Measurements from ENCODE around the gene OSGIN1. TPM values are rescaled to one million over a fixed set of nuclear protein-coding genes. Genes with fewer than 3 reads are reported as not detected.

OSGIN1 gene
- total RNA-seq, 4 donors from 2014 or later, result 0.77 to 5.4 (median 1.2) TPM; not detected in 1

DNA sequence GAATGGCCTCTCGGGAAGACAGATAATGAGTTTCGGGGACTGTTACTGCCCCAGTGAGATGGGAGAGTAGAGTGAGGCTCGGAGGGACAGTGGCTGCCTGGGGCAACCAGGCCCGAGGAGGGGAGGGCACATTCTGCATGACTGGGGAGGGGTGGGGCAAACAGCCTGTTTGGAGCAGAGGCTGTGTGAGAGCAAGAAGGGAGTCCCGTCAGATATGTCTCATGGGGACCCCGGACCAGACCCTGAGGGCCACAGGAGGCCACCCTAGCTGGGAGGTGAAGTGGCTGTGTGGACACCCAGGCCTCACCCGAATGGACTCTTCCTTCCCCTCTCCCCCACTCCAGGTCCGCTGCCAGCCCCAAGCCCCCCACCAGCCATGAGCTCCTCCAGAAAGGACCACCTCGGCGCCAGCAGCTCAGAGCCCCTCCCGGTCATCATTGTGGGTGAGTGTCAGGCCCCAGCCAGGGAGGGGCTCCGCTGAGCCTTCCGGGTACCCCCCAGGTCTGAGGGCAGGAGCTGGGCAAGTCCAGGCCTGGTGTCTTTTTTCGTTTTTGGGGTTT, 4.3 kb downstream of the OSGIN1 start:
- Histone ChIP-seq H3K4me1 (peaks cover 0 to 18% of the 10 kb centered on the region in 2 donors), H3K4me3 (no peak overlapping the region), H3K27ac (no peak overlapping the region), H3K27me3 (no peaks in the 10 kb centered on the region), H3K9me3 (no peaks in the 10 kb centered on the region), H3K36me3 (no peaks in the 10 kb centered on the region)
- intact Hi-C loops (cut with DNase I; ENCODE audit: low total_unique reads), result no loop called here
- no peak for DNase-seq
- TF ChIP-seq, protein P1, sequence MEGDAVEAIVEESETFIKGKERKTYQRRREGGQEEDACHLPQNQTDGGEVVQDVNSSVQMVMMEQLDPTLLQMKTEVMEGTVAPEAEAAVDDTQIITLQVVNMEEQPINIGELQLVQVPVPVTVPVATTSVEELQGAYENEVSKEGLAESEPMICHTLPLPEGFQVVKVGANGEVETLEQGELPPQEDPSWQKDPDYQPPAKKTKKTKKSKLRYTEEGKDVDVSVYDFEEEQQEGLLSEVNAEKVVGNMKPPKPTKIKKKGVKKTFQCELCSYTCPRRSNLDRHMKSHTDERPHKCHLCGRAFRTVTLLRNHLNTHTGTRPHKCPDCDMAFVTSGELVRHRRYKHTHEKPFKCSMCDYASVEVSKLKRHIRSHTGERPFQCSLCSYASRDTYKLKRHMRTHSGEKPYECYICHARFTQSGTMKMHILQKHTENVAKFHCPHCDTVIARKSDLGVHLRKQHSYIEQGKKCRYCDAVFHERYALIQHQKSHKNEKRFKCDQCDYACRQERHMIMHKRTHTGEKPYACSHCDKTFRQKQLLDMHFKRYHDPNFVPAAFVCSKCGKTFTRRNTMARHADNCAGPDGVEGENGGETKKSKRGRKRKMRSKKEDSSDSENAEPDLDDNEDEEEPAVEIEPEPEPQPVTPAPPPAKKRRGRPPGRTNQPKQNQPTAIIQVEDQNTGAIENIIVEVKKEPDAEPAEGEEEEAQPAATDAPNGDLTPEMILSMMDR (IDR thresholded peaks at IDR 0.05), result no peak
- no peak for TF ChIP-seq POLR2A (IDR thresholded peaks at IDR 0.05)

DNA sequence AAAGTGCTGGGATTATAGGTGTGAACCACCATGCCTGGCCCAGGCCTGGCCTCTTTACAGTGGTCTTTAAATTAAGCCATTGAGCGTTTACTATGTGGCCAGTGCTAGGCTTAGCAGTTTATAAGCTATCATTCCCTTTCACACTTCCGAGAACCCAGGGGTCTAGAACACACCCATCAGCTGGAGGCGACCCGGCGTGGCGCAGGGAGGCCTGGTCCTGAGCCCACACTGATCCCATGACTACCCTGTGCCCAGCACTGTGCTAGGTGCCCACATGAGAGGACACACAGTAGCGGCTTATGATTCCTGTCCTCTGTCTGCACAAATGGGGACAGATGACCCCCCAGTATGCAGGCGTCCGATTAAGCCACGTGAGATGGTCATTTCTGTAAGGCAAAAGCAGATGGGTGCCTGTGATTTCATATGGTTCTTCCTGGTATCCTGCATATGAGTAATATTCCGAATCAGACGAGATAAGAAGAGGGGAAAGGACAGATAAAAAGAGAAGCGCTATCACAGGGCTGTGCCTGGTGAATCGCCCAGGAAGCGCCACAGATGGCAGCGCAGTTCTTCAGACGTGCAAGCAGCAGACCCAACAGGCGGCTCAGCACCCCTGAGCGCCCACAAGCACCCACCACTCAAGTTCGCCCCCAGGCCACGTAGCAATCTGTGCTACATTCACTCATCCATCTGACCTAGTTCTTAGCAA, 5.3 kb downstream of the OSGIN1 start:
- intact Hi-C loops (cut with DNase I; ENCODE audit: low total_unique reads), result no loop called here
- no peaks in the 10 kb centered on the region for H3K36me3 ChIP-seq

DNA sequence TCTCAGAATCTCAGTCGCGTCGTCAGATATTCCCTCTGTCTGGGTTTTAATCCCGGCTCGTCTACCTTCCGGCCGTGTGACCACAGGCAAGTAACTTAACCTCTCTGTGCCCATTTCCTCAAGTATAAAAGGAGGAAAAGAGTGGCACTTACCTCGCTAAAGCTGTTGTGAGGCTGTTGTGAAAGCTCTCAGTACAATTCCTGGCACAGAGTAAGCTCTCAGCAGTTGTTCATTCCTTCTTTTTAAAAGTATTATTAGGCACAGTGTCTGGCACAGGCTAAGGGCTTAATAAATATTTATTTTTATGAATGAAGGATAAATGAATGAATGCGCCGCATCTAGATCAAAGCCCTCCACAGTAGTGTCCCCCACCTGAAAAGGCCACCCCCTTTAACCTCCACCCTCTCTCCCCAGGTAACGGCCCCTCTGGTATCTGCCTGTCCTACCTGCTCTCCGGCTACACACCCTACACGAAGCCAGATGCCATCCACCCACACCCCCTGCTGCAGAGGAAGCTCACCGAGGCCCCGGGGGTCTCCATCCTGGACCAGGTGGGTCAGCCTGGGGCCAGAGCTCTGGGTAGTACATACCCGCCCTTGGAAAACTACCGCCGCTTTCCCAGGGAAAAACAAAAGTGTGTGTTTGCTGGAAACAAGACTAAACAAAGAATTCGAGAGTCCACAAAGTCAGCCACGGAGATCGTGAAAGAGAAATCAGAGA, 6.0 kb downstream of the OSGIN1 start:
- no peak for DNase-seq
- H3K4me1 ChIP-seq, result peaks cover 0 to 7% of the 10 kb centered on the region in 2 donors
- no peaks in the 10 kb centered on the region for H3K36me3 ChIP-seq
- TF ChIP-seq POLR2A (IDR thresholded peaks at IDR 0.05), result no peak
- TF ChIP-seq, protein P1 (IDR thresholded peaks at IDR 0.05), result no peak
- H3K27ac ChIP-seq, result no peak overlapping the region
- intact Hi-C loops (cut with DNase I; ENCODE audit: low total_unique reads), result no loop called here
- H3K4me3 ChIP-seq, result no peak overlapping the region
- no peaks in the 10 kb centered on the region for H3K27me3 ChIP-seq
- H3K9me3 ChIP-seq, result no peaks in the 10 kb centered on the region

More for the DNA sequence above, 5.3 kb downstream of the OSGIN1 start:
- peaks cover 0 to 14% of the 10 kb centered on the region in 2 donors for H3K4me1 ChIP-seq
- no peak for TF ChIP-seq POLR2A (IDR thresholded peaks at IDR 0.05)
- TF ChIP-seq, protein P1 (IDR thresholded peaks at IDR 0.05), result no peak
- no peaks in the 10 kb centered on the region for H3K9me3 ChIP-seq
- no peaks in the 10 kb centered on the region for H3K27me3 ChIP-seq
- H3K27ac ChIP-seq, result no peak overlapping the region
- DNase-seq, result no peak
- no peak overlapping the region for H3K4me3 ChIP-seq

DNA sequence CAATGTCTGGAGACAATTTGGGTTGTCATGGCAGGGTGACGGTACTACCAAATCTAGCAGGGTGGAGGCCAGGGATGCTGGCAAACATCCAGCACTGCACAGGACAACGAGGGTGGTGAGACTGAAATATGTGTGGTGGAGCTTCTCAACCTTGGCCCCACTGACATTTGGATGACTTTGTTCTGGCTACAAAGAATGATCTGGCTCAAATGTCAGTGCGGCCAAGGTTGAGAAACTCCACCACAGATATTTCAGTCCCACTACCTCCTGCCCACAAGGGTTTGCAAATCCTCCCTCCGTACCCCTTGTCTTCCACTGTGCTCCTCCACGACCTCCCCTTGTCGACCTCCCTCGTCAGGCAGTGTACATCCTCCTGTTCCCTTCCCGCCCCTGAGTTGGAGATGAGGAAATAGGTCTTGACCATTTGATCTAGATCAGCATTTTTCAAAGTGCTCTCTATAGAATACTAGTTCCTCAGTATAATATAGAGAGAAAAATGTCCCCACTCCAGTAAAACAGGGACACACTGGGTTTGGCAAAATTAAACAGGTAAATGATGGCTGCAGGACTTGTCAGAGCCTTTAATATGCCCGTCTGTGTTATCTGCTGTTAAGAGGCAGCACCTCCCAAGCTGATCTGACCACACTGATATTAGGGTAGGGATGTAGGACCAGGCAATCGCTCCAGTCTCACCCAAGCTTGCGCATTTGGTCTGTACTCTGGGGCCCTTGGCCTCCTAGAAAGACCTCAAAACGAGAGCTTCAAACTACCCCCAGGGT, 6.8 kb downstream of the OSGIN1 start:
- DNase-seq, result no peak
- no peaks in the 10 kb centered on the region for H3K4me1 ChIP-seq
- no peaks in the 10 kb centered on the region for H3K9me3 ChIP-seq
- H3K27me3 ChIP-seq, result no peaks in the 10 kb centered on the region
- intact Hi-C loops (cut with DNase I; ENCODE audit: low total_unique reads), result loop anchor here (10.0 kb wide), 1 partner anchor 105 kb away; no protein-coding TSS in a partner anchor
- no peak for TF ChIP-seq POLR2A (IDR thresholded peaks at IDR 0.05)
- TF ChIP-seq, protein P1 (IDR thresholded peaks at IDR 0.05), result no peak
- H3K4me3 ChIP-seq, result no peak overlapping the region
- H3K36me3 ChIP-seq, result no peaks in the 10 kb centered on the region
- H3K27ac ChIP-seq, result no peak overlapping the region
